Fibroblast of peridontal ligament (primary cell): ENCODE data around the gene FAM111A.

ENCODE experiments used
- DNase-seq: peaks from one replicate; pipeline ENCODE4 v3.0.0-alpha.2; 2010; ENCODE audit errors: extremely low read depth

The FAM111A gene

DNA sequence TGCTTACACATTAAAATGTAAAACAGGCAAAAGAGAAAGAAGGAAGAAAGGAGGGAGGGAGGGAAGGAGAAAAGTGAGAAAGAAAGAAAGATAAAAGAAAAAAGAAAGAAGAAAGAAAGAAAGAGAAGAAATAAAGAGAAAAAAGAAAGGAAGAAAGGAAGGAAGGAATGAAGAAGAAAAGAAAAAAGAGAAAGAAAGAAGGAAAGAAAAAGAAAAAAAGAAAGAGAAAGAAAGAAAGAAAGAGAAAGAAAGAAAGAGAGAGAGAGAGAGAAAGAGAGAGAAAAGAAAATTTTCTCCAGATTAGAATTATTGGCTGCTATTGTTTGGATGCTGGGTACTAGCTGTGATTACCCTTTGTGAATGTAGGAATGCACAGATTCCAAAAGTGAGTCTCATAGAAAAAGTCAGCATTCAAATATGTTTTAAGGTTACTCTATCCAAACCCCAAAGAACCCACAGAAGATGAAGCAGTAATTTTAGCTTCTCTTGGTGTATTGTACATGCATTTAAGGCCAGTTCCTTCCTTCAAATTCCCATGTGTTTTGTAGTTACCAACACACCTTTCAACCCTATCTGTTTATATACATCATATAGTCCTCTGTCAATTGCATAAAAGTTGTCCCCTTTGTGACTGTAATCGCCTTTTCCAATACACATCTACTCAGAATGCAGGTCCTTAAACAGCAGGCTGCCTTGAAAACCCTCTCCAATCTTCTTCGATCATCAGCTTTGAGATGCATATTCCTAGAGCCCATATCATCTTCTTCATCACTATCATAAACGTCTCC is 789 bp upstream of the FAM111A start:
- DNase-seq, result peak; percentile 67

DNA sequence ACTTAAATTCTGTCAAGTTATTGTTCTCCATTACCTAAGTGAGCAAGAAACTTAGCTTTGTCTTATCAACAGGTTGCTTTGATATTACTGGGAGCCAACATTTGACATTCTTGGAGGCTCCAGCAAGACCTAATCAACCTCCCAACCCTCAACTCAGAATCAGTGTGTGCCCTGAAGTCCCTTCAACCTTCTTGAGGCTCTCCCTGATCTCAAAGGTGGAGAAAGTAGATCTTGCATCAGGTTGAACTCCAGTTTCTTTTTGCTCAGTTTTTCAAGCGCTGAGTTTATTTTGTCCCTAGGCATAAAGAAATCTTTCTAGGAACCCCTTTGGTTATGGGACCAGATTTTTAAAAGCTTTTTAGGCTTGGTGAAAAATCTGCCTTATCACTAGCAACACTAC is 1.4 kb downstream of the FAM111A start:
- DNase-seq, result no peak

DNA sequence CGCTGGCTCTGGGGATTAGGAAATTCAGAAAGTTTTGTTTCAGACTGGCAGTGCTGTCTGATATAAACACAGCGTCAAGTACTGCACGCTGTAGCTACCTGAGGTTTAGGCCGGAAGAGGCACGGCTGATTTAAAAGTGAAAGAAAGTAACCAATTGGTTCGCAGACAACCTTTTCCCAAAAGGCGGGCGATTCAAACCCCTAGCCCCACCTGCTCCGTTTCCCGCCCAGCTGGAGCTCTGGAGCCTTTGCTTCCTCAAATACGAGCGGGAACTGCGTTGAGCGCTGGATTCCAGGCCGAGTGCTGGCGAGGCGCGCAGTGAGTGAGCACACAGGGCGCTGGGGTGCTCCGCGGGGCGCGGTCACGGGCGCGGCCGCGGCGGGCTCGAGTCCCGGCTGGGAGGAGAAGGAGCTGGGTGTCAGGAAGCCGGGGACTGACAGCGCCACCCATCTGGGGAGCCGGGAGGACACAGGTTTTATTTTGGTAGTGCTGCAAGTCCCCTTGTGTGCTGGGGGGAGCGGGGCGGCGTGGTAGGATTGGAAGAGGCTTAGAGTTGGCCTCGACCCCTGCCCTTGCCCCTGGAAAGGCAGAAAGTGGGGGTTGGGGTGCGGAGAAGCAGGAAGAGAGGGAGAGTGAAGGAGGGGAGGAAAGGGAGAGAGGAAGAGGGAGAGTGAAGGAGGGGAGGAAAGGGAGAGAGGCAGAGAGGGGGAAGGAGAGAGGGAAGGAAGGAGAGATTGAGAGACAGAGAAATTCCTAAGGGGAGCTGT is 2.1 kb downstream of the FAM111A start:
- DNase-seq, result peak; percentile 83

DNA sequence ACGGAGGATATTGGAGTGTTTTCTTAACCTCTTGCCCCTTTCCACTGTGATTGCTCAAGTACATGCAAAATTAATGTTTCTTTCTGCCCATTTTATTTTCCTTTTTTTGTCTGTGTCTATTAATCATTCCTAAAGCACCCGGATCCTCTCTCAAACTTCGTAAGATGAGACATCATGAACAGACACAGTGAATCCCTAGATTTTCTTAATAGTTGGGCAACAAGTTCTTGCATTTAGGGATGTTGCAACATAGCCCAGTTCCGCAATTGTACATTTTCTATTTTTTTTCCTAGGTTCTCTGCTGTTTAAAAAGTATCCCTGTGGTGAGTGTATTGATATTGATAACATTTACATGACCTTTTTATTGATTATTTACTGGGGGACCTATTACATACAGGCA is 2.9 kb downstream of the FAM111A start:
- DNase-seq, result peak; percentile 80

DNA sequence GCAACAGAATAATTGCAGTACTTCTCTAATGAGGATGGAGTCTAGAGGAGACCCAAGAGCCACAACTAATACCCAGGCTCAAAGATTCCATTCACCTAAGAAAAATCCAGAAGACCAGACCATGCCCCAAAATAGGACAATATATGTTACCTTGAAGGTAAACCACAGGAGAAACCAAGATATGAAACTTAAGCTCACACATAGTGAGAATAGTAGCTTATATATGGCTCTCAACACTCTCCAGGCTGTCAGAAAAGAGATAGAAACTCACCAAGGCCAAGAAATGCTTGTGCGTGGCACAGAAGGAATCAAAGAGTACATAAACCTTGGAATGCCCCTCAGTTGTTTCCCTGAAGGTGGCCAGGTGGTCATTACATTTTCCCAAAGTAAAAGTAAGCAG is 9.1 kb downstream of the FAM111A start:
- no peak for DNase-seq

DNA sequence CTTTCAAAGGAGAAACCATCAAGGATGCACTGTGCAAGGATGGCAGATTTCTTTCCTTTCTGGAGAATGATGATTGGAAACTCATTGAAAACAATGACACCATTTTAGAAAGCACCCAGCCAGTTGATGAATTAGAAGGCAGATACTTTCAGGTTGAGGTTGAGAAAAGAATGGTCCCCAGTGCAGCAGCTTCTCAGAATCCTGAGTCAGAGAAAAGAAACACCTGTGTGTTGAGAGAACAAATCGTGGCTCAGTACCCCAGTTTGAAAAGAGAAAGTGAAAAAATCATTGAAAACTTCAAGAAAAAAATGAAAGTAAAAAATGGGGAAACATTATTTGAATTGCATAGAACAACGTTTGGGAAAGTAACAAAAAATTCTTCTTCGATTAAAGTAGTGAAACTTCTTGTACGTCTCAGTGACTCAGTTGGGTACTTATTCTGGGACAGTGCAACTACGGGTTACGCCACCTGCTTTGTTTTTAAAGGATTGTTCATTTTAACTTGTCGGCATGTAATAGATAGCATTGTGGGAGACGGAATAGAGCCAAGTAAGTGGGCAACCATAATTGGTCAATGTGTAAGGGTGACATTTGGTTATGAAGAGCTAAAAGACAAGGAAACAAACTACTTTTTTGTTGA is 9.8 kb downstream of the FAM111A start:
- no peak for DNase-seq

DNA sequence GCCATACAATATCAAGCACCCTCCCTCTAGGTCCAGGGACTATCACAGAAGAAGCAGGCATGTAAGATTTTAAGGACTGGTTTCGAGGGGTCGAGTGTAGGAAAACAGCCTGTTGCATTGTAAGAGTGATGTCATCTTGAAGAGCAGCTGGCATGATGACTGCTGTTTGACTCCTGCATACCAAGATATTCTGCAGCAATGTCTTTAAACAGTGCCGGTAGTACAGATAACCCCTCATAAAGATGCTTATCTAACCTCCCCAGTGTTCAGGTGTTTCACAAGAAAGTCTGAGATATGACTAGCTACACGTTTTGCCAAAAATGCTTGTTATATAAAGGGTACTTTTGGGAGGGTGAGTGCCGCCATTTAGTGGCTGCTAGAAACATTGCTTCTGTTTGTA is 12.0 kb downstream of the FAM111A start:
- no peak for DNase-seq

DNA sequence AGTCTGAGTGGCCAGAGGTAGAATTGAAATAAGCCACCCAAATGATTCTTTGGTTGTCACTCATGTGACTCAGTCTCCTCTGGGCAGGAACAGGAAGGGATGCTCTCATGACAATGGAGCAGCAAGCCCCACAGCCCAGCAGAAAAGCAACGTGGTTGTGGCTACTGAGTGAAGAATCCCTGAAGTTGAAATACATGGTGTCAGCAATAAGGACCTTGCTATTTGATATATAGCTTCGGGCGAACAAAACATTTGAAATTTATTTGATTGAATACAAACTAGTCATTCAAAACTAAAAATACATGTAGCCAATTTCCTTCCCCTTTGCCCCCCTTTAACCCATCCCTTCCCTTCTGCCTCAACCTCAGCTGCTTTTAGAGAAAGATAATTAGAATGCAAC is 14.8 kb downstream of the FAM111A start:
- DNase-seq, result no peak

DNA sequence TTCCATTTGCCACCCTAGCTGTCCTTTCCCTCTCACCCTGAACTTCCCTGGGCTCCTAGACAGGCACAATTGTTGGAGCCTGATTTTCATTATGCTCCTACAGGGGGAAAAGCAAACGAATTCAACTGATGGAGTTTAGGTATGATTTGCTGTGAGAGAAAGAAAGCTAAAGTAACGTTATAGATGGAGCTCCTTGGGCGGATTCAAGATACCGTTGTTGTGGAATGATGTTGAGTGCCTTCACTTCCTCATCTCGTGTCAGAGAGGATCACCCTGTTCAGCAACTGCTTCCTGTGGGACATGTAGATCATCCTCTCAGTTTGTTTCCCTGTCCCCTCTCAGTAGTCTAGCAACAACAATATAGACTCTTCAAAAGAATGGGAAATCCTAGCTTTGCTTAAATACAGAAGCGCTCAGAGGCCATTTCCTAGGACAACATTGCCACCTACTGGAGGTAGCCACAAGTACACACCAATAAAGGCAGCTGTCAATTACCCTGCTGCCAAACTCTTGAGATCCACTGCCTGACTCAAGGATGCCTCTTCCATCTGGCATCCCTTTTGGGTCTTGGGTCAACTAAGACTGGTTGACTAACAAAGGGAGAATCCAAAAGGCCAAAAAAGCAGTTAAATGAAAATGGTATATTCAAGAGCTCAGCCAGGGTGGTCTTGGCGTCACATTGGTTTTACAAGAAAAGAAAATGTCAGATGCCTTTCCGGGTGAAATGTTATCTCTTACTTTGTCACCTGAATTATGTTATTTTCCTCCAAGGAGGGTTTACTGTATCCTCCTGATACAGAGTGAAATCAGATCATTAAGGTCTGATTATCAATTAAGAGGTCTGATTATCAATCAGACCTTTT is 15.8 kb downstream of the FAM111A start:
- peak; percentile 89 for DNase-seq

DNA sequence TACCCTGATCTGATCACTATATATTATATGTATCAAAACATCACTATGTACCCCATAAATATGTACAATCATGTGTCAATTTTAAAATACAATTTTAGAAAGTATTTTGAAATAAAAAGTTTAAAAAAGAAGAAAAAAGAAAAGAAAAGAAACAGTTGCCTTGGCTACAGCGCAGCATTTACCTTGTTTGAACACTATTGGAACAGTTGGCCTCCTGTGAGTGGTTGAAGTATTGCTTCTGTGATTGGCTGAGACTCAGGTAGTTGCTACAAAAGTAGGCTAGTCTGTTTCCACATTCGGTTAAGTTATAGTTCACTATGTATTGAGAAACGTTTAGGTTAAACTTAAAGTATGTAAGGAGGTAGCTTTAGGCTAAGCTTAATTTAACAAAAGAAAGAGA is 21.4 kb downstream of the FAM111A start:
- DNase-seq, result no peak

DNA sequence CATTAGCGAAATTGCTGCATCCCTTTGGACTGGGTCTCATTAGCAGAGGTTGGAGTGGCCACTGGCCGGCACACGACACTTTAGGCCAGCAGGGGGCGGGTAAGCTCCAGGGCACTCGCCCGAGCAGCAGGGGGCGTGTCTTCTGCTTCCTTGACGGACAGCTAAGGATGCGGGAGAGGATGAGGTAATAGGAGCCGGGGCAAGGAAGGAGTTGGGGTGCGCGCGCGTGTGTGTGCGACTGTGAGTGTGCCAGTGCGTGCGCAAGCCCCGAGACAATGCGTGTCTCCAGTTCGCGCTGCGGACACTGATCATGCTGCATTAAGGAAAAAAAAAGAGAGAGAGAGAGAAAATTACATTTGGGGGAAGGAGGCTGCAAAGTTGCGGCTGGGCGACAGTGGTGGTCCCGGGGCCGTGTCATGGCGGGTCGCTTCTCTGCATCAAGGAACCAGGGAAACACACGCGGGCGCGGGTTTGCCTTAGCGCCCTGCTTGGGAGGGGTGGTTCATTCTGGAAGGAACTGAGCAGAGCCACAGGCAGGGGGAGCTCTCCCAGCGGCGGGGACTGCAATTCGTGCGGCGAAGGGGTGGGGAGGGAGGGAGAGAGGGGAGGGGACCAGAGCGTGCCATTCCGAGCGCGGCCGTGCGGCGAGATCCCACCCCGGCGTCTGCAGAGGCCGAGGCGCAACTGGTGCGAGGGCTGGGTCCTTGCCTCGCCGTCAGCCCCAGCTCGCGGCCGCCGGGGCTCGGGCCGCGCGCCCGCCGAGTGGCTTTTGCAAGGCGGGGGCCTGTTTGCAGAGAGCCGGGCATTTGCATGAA is 29.1 kb downstream of the FAM111A start, which contains the start of gene DTX4:
DTX4 (plus strand) TSS at position 625 of the 815 bp plus-strand sequence. CDS start 464 bp downstream, outside the sequence.
- DNase-seq, result peak; percentile 82

DNA sequence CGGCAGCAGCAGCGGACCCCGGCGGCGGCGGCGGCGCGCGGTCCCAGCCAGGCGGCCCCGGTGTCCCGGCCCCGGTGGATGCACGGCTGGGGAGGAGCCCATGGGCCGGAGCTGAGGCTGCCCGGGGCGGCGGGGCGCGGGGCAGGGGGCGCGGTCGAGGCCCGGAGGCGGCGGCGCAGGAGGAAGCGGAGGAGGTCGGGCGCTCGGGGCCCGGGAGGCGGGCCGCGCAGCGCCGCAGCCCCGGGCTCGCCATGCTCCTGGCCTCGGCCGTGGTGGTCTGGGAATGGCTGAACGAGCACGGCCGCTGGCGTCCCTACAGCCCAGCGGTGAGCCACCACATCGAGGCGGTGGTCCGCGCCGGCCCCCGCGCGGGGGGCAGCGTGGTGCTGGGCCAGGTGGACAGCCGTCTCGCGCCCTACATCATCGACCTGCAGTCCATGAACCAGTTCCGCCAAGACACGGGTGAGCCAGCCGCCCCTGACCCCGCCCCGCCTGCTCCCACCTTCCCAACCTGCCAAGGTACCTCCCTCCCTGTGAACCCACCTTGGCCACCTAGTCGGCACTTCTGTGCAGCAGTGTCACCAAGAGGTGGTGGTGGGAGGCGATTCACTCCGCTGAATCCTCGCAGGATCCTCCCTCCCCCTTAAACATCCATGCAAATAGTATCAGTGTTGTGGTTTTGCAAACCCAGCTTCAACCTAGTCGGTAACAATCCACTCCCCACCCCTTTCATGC is 29.9 kb downstream of the FAM111A start:
- no peak for DNase-seq

DNA sequence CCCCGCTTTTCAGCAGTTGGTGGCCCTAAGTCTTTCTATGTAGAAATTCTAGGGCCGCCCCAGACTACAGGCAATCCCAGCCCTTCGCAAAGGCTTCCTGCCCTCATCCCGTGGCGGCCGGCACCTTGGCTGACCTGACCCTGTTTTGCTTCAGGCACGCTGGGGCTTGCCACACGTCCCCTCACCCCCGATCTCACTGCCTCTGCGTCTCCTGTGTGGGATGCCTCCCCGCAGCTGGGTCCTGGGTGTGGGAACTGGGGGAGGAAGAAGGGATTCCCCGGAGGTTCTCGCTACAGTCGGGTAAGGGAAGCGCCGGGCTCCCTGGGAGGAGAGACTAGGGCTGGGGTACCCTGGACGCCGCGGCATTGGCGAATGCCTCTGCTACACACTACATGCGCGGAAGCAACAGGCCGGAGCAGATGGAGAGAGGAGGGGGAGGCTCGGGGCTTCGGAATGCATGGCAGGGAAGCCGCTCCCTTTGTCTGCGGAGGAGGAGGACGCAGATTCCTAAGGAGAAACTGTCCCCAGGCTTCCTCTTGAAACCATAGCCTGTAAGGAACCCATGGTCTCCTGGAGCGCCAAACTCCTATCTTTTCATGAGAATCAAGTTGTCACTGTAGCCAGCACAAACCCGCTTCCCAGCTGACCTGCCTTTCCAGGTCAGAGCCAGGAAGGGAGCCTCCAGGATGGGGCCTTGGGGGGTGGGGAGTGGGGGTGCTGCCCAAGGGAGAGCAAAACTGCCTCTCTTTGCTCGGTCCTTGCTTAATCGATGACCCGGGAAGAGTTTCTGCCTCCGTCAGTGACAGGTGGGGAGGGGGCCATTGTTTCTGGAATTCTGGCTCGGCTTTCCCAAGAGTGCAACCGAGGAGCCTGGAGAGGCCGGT is 30.7 kb downstream of the FAM111A start:
- no peak for DNase-seq

DNA sequence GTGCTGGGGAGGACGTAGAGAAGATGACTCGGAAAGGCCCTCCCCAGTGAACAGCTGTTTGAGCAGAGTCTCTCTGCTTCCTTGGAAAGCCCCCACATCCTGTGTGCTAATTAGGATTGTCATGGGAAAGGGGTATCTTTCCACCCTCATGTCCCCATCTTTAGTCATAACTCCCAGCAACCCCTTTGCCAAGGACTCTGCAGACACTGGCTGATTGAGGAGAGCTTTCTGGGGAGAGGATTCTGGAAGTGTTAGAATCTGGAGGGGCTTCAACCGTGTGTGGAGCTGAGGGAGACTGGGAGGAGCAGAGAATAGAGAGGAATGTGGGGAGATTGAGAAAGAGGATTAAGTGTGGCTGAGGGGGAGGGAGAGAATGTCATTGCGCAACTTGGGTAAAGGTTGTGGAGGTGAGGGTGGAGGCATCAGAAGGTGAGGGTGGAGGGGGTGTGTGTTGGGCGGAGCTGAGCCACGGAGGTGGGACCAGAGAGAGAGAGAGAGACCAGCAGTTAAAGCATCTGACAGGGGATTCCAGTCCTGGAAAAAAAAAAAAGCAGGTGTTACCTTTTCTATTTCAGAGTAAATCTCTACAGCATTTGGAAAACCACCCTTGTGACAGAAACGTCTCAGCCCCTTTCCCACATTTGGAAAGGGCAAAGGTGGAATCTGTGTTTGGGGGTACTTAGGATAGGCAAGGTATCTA is 31.5 kb downstream of the FAM111A start:
- no peak for DNase-seq

DNA sequence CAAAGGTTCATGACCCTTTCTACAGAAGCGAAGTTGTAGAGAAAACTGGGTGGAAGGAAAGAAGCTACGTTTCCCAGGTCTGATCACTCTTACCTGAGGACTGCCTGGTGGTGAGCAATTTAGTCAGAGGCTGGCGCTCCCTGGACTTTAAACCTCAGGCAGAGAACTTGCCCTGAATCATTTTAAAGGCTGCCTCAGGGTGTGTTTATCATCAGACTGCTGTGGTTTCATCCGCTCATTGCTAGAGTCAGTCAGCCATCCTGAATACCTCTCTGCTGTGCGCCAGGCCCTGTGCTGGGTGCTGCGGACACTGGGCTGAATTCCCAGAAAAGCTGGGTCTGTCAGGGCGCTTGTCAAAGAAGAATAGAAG is 32.0 kb downstream of the FAM111A start:
- no peak for DNase-seq

DNA sequence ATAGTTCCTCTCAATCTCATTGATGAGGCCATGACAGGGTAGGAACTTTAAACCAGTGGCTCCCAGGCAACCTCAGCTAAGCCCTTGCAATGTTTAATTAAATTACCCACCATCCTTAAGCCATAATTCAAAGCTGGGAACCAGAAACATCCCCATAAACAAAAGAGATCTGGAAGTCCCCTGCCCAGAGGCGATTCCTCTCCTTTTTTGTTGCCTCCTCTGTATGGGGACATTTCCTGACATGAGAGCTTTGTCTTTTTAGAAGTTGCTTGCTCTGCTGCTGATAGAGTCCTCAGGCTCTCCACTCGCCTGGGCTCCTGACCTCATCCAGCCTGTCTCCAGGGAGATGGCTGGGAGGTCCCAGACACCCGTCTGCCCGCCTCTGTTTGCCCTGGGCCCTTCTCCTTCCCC is 32.4 kb downstream of the FAM111A start:
- no peak for DNase-seq

DNA sequence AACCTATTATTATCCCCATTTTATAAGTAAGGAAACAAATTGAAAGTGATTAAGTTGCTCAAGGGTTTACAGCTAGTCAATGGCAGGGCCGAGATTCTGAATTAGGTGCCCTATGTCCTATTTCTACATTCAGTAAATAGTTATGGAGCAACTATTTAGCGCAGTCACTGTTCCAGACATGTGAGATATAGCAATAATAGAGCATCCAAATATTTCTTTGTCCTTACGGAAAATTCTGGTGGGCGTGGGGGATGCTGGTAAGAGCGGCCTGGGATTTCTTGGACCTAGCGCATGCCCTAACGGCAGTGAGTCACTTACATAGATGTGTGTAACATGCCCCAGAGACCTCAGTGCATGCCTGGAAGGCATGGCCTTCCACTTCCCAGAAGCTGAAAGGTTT is 33.7 kb downstream of the FAM111A start:
- DNase-seq, result no peak

DNA sequence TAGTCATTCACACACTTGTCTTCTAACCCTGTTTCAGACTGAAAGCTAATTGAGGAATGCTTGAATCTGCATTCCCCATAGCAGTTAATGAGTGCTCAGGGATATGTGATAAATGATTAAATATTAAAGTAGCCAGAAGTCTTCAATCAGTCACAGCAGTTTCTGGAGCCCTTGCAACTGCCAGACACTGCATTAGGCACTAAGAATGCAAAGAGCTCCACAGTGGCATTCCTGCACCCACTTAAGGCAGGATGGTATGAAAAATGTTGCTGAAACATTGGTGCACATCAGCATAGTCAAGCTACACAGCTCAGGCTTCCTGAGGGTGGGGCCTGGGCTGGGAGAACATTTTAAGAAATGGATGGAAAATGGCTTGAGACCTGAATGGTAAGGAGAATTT is 35.7 kb downstream of the FAM111A start:
- DNase-seq, result no peak

DNA sequence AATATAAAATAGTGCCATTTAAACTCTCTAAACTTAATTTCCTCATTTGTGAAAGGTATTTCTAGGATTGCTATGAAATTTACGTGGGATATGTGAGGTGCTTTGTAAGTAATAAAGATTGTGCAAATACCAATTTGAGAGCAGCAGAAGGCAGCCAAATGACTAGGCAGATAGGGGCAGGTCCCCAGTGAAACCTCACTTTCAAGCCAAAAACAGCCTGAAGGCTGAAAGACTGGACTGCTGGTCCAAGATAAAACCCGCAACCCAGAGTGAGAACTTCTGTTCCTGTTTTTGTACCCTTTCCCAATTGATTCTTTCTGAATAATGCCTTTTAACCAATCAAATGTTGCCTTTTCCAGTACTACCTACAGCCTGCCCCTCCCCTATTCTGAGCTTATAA is 36.5 kb downstream of the FAM111A start:
- no peak for DNase-seq
